ENCODE data around the gene OR13C4. TPM values are rescaled to one million over a fixed set of nuclear protein-coding genes. Genes with fewer than 3 reads are reported as not detected.

OR13C4 gene
- total RNA-seq, 1 experiment from 2014 or later = 0.24 TPM

GRCh38 chr9:104503440-104503839 is 23.6 kb downstream of the OR13C4 start (continued):
- TF ChIP-seq E2F1 (CRISPR knock-in tag; IDR thresholded peaks at IDR 0.05) = no peak
- TF ChIP-seq ZNF317 (CRISPR knock-in tag; IDR thresholded peaks at IDR 0.05; ENCODE audit: borderline replicate concordance, low read depth) = no peak
- TF ChIP-seq ZNF423 (CRISPR knock-in tag; IDR thresholded peaks at IDR 0.05) = no peak
- TF ChIP-seq ZNF396 (CRISPR knock-in tag; IDR thresholded peaks at IDR 0.05; ENCODE audit: borderline replicate concordance) = no peak
- no peak for TF ChIP-seq CREB1 (CRISPR knock-in tag; IDR thresholded peaks at IDR 0.05)
- no peak for TF ChIP-seq PRRX2 (CRISPR knock-in tag; IDR thresholded peaks at IDR 0.05)
- no peak for TF ChIP-seq SMAD3 (CRISPR knock-in tag; IDR thresholded peaks at IDR 0.05; ENCODE audit: borderline replicate concordance)

DNA sequence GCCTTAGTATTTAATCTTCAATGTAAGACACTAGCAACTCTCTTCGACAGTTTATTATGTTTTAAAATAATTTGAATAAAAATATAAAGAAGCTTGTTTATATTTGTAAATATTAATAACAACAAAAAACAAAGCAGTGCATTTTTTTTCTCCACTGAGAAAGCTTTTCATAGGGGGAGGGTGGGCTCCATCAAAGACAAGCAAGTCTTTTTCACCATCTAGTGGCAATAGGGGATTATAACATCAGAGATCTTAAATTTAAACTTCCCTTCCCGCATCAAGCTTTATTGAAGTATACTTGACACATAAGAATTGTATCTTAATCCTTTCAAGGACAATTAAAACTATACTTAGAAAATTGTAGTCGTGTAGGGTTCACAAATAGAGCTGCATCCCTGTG is 32.2 kb downstream of the OR13C4 start:
- TF ChIP-seq IRF1 (CRISPR knock-in tag; IDR thresholded peaks at IDR 0.05) (no peak), ZNF671 (CRISPR knock-in tag; IDR thresholded peaks at IDR 0.05) (no peak), E2F4 (CRISPR knock-in tag; IDR thresholded peaks at IDR 0.05; ENCODE audit: borderline replicate concordance, low read depth) (no peak), FOXJ3 (CRISPR knock-in tag; IDR thresholded peaks at IDR 0.05; ENCODE audit: borderline replicate concordance) (no peak), FOXK1 (CRISPR knock-in tag; IDR thresholded peaks at IDR 0.05) (no peak), PRRX2 (CRISPR knock-in tag; IDR thresholded peaks at IDR 0.05) (no peak), GABPB1 (CRISPR knock-in tag; IDR thresholded peaks at IDR 0.05) (no peak), TCF7 (CRISPR knock-in tag; IDR thresholded peaks at IDR 0.05; ENCODE audit: low read depth) (no peak), ZNF423 (CRISPR knock-in tag; IDR thresholded peaks at IDR 0.05) (no peak), ESRRA (CRISPR knock-in tag; IDR thresholded peaks at IDR 0.05; ENCODE audit: borderline replicate concordance) (no peak), ZNF317 (CRISPR knock-in tag; IDR thresholded peaks at IDR 0.05; ENCODE audit: borderline replicate concordance, low read depth) (no peak)
- TF ChIP-seq, protein P1, sequence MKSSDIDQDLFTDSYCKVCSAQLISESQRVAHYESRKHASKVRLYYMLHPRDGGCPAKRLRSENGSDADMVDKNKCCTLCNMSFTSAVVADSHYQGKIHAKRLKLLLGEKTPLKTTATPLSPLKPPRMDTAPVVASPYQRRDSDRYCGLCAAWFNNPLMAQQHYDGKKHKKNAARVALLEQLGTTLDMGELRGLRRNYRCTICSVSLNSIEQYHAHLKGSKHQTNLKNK (CRISPR knock-in tag; IDR thresholded peaks at IDR 0.05) = no peak
- TF ChIP-seq, protein P2, sequence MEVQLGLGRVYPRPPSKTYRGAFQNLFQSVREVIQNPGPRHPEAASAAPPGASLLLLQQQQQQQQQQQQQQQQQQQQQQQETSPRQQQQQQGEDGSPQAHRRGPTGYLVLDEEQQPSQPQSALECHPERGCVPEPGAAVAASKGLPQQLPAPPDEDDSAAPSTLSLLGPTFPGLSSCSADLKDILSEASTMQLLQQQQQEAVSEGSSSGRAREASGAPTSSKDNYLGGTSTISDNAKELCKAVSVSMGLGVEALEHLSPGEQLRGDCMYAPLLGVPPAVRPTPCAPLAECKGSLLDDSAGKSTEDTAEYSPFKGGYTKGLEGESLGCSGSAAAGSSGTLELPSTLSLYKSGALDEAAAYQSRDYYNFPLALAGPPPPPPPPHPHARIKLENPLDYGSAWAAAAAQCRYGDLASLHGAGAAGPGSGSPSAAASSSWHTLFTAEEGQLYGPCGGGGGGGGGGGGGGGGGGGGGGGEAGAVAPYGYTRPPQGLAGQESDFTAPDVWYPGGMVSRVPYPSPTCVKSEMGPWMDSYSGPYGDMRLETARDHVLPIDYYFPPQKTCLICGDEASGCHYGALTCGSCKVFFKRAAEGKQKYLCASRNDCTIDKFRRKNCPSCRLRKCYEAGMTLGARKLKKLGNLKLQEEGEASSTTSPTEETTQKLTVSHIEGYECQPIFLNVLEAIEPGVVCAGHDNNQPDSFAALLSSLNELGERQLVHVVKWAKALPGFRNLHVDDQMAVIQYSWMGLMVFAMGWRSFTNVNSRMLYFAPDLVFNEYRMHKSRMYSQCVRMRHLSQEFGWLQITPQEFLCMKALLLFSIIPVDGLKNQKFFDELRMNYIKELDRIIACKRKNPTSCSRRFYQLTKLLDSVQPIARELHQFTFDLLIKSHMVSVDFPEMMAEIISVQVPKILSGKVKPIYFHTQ (CRISPR knock-in tag; IDR thresholded peaks at IDR 0.05) = no peak
- TF ChIP-seq, protein P3, sequence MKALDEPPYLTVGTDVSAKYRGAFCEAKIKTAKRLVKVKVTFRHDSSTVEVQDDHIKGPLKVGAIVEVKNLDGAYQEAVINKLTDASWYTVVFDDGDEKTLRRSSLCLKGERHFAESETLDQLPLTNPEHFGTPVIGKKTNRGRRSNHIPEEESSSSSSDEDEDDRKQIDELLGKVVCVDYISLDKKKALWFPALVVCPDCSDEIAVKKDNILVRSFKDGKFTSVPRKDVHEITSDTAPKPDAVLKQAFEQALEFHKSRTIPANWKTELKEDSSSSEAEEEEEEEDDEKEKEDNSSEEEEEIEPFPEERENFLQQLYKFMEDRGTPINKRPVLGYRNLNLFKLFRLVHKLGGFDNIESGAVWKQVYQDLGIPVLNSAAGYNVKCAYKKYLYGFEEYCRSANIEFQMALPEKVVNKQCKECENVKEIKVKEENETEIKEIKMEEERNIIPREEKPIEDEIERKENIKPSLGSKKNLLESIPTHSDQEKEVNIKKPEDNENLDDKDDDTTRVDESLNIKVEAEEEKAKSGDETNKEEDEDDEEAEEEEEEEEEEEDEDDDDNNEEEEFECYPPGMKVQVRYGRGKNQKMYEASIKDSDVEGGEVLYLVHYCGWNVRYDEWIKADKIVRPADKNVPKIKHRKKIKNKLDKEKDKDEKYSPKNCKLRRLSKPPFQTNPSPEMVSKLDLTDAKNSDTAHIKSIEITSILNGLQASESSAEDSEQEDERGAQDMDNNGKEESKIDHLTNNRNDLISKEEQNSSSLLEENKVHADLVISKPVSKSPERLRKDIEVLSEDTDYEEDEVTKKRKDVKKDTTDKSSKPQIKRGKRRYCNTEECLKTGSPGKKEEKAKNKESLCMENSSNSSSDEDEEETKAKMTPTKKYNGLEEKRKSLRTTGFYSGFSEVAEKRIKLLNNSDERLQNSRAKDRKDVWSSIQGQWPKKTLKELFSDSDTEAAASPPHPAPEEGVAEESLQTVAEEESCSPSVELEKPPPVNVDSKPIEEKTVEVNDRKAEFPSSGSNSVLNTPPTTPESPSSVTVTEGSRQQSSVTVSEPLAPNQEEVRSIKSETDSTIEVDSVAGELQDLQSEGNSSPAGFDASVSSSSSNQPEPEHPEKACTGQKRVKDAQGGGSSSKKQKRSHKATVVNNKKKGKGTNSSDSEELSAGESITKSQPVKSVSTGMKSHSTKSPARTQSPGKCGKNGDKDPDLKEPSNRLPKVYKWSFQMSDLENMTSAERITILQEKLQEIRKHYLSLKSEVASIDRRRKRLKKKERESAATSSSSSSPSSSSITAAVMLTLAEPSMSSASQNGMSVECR (CRISPR knock-in tag; IDR thresholded peaks at IDR 0.05; ENCODE audit: borderline replicate concordance) = no peak
- TF ChIP-seq, protein P4, sequence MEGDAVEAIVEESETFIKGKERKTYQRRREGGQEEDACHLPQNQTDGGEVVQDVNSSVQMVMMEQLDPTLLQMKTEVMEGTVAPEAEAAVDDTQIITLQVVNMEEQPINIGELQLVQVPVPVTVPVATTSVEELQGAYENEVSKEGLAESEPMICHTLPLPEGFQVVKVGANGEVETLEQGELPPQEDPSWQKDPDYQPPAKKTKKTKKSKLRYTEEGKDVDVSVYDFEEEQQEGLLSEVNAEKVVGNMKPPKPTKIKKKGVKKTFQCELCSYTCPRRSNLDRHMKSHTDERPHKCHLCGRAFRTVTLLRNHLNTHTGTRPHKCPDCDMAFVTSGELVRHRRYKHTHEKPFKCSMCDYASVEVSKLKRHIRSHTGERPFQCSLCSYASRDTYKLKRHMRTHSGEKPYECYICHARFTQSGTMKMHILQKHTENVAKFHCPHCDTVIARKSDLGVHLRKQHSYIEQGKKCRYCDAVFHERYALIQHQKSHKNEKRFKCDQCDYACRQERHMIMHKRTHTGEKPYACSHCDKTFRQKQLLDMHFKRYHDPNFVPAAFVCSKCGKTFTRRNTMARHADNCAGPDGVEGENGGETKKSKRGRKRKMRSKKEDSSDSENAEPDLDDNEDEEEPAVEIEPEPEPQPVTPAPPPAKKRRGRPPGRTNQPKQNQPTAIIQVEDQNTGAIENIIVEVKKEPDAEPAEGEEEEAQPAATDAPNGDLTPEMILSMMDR (IDR thresholded peaks at IDR 0.05) = no peak
- TF ChIP-seq, protein P5, sequence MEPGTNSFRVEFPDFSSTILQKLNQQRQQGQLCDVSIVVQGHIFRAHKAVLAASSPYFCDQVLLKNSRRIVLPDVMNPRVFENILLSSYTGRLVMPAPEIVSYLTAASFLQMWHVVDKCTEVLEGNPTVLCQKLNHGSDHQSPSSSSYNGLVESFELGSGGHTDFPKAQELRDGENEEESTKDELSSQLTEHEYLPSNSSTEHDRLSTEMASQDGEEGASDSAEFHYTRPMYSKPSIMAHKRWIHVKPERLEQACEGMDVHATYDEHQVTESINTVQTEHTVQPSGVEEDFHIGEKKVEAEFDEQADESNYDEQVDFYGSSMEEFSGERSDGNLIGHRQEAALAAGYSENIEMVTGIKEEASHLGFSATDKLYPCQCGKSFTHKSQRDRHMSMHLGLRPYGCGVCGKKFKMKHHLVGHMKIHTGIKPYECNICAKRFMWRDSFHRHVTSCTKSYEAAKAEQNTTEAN (CRISPR knock-in tag; IDR thresholded peaks at IDR 0.05) = no peak
- Mint-ChIP-seq H3K27me3 (ENCODE audit: low read depth) (no peaks in the 10 kb centered on the region), H3K36me3 (0 out of 2 replicates have a peak, but pooled peaks cover 4% of the 10 kb centered on the region), H3K4me3 (no peak overlapping the region), H3K4me1 (no peaks in the 10 kb centered on the region), H3K27ac (no peak overlapping the region), H3K9me3 (peaks cover 13% of the 10 kb centered on the region)
- CTCF ChIA-PET = interaction anchor here (0.6 to 1.4 kb wide), 16 partner anchors 10 to 1342 kb away, joined by 3 to 8 read pairs (median 4); no protein-coding TSS in a partner anchor
- POLR2A ChIA-PET = no interaction called here
- DNase-seq (ENCODE audit: low spot score) (no peak), ATAC-seq (peak; percentile 63; the same call in 1 of the 2 replicates)

All from WTC11 (cell line).